ENCODE results near the gene SIAH3.
"Not testable (repeated sequence)": the region's sequence is repeated elsewhere in the genome, so short reads cannot be mapped to it uniquely, and the experiment has no call there.

The SIAH3 gene

DNA sequence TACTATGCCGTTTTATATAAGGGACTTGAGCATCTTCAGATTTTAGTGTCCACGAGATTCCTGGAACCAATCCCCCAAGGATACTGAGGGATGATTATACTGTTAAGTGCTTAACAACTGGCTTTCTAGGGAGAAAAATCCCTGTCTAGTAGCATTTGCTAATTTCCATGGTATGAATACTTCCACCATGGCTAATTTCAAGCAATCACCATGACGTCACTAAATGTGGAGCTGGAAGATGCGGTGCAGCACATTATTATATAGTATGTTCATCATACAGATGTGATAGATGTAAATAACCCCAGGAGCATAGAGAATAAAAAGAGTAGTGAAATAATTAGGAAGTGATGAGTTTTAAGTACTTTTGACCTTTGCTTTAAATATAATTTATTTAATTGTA is 72.7 kb downstream of the SIAH3 start:
- no peak for DNase-seq

DNA sequence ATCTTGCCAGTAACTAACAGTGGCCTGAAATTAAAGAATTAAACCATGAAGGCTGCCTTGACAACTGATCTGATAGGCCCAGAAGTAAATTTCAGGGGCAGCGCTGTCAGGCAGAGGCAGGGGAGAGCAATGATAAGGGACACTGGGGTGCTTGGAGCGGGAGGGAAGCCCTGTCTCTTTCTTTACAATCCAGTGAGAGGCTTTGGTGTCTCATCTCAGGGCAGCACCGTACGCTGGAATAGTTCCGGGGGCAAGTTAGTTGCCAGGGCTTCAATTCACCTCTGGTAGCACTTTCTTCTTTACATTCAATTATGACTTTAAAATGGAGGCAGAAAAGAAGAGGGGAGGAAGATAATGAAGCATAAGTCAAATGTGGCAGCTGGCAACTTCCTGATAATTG is 74.8 kb downstream of the SIAH3 start:
- DNase-seq = no peak

DNA sequence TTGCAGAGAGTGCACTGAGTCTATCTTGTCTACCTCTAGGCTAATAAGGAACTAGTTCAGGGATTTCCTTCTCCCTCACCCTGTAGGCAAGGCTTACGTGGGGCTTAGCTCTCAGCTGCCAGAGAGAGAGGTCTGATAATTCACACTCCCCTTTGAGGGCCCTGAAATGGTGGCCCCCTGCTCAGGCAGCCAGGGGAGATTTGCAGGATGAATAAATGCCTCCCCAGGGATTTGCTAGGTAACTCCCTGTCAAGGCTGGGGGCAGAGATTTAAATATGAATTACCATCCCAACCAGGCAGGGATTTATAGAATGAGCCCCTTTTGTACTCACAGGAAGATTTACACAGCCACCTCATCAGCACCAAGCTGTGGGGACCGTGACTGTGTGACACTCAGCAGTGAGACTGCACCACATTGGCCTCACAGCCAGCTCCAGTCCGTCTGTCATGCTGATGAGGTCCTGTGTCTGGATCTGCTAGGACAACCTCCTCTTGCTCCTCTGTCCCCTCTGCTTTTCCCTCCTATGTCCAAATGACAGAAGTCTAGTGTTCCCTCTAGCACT is 76.1 kb downstream of the SIAH3 start:
- DNase-seq = no peak

DNA sequence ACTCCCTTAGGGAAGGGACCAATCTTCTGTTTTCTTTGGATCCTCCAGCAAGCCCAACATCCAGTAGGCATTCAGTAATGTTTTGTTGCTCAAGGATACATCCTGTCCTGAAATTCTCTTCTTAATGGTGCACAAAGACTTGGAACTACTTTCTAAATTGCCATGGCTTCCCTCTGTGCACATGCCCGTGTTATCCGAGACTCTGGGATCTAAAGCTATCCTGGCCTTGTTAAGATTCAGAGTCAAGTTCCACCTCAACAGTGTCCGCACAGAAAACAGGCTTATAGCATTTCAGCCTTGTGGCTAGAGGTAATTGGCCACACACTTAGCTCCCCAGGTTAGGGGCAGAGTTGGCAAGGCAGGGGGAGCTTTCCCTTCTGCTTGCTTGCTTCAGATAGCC is 77.6 kb downstream of the SIAH3 start:
- DNase-seq = no peak

DNA sequence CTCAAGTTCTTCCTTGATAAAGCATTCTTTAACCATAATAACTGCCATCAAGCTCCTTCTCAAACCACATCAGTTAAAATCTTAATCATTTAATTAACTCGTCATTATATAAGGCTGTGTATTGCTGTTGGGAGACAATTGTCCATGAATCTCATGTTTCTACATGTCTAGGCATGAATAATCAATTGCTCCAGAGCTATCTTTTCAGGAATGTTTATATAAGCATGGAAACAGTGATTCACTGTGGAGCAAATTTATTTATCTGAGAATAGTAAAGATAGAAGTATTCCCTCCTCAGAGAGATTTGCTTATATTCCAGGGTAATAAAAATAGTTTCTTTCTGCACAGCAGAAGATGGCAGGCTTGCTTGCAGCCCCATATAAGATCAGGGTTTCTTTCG is 78.3 kb downstream of the SIAH3 start:
- DNase-seq = no peak

DNA sequence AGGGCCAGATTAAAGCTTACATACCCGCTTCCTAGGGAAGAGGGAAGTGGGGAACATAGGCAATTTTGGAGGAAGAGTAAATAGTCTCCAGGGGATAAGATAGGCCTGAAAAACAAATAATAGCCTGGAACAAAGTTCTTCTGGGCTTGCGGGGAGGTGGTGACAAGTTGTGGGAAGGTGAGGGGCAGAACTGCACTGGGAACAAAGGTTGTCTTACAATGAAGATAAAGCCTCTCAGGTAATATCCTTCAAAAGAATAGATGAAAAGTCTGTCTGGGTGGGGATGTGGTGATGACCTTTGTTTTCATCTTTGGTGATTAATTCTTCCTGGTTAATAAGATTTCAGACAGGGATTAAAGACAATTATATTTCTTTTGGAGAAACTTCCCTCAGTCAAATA is 80.7 kb downstream of the SIAH3 start:
- no peak for DNase-seq

DNA sequence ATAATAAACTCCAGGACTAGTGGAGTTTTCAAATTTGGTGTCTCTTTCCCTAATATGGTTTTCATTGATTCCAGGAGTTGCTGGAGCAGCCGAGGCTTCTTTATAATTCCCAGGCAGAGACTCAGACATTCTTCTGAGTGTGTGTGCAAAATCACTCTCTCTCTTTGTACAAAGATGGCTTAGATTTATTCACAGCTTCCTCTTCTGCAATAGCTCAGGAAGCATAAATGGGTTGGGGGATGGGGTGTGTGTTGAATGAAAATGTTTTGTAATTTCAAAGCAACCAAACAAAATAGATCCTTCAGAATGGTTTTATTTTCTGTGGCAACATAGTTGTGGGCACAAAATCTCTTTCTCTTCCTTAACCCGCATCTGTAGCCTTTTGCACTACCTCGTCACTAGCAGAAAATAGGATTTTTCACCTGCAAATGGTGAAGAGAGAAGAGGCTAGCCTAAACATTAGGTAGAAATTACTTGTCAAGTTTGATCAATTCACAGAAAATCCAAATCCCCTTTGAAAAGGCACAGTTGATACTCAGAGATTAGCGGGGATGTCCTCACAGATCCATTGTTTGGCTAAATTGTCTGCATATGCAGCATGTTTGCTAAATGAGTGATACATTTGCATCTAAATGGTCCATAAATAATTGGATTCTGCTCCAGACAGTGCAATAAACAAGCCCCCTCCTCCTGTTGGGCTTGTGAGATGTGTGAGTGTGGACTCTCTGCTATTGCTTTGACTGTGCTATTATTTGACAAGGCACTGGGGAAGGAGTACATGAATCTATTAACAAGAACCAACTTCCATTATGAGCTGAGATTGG is 82.7 kb downstream of the SIAH3 start:
- DNase-seq = no peak

DNA sequence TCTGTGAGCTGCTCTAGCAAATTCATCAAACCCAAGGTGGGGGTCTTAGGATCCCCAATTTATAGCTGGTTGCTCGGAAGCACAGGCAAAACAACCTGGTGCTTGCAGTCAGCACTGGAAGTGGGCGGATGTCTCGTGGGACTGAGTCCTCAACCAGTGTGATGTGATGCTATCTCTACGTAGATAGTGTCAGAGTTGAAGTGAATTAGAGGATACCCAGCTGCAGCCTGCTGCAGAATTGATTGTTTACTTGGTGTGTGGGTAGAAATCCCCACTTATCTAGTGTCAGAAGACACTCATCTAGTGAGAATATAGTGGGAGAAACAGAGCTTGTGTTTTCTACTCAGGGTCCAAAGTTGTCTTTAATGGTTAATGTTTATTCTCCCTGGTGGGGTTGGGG is 86.1 kb downstream of the SIAH3 start:
- no peak for DNase-seq

DNA sequence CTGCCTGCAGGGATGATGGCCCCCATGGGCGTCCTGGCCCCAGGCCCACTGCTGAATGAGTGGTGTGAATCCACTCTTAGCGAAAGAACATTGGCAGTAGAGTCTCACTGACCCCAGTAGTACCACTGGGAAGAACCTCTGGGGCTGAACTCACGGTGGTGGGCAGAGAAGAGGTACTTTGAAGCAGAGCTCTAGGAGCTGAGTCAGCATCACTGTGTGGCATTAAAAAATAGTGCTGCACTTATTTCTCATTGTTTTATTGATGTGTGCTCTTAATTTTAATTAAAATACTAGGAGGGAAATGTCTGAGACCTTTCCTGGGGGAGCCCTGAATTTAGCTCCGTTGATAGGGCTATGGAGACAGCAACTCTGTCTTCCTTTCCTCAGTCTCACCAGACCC is 88.1 kb downstream of the SIAH3 start:
- DNase-seq = no peak

DNA sequence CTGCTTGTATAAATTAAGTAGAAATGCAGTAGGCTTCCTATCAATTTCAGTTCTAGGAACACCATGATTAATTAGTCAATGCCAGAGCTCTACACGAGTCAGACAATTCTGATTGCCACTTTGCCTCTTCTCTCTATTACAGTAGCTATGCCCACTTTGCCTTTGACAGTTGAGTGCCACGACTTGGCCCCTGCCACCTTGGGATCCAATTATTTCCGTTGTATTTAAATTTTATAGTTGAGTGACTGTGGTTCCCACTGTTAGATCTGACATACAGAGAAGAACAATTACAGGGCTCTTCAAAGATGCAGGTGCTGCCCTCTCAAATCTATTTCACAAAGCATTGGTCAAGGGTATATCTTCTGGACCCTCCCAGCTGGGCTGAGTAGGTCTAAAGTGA is 94.0 kb downstream of the SIAH3 start:
- not testable (repeated sequence) for DNase-seq

DNA sequence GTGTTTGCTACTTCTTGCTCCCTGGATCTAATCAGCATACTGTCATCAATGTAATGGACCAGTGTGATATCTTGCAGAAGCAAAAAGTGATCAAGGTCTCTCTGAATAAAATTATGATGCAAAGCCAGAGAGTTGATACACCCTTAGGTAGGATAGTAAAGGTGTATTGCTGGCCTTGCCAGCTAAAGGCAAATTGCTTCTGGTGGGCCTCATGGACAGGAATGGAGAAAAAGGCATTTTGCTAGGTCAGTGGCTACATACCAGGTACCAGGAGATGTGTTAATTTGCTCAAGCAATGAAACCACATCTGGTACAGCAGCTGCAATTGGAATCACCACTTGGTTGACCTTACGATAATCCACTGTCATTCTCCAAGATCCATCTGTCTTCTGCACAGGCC is 95.1 kb downstream of the SIAH3 start:
- DNase-seq = not testable (repeated sequence)

DNA sequence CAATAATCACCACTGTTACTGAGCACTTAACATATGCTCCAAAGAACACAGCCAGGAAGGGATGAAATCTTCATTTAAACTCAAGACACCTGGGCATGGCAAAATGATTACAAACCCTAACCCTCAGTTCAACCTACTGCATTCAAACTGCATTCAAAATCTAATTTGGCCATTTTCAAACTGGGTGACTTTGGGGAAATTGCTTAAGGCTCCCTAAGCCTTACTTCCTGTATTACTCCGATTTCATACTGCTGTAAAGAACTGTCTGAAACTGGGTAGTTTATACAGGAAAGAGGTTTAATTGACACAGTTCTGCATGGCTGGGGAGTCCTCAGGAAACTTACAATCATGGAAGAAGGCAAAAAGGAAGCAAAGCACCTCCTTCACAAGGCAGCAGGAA is 99.0 kb downstream of the SIAH3 start:
- no peak for DNase-seq

DNA sequence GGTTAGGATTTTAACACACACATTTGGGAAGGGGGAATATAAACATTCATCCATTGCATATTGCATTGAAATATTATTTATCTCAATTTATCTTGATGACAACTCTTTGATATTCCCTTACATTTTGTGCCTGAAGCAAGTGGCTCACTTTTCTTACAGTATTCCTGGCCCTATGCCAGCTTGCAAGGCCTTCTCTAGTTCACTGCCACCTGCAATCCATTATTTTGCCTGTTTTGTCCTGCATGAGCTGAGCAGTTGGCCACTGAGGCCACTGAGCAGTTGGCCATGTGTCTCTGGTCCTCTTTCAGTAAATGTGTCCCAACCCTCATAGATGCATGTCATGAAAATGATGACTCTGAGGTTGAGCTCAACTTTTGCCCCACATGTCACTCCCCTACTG is 99.7 kb downstream of the SIAH3 start:
- no peak for DNase-seq

DNA sequence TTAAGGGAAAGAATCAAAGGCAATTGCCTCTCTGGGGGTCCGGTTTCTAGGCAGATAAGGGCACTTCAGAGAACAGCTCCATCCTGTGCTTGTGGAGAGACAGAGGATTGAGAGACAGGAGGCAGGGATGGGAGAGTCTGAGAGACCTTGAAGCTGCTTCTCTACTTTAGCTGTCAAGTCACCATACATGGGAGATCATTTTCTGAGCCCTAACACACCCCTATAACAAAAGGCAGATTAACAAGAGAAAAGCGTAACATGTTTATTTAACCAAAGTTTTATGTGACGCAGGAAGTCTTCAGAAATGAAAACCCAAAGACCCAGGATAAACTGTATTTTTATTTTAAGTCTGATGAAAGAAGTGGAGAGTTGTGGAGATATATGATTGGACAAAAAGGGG is 101.0 kb downstream of the SIAH3 start:
- DNase-seq = no peak

DNA sequence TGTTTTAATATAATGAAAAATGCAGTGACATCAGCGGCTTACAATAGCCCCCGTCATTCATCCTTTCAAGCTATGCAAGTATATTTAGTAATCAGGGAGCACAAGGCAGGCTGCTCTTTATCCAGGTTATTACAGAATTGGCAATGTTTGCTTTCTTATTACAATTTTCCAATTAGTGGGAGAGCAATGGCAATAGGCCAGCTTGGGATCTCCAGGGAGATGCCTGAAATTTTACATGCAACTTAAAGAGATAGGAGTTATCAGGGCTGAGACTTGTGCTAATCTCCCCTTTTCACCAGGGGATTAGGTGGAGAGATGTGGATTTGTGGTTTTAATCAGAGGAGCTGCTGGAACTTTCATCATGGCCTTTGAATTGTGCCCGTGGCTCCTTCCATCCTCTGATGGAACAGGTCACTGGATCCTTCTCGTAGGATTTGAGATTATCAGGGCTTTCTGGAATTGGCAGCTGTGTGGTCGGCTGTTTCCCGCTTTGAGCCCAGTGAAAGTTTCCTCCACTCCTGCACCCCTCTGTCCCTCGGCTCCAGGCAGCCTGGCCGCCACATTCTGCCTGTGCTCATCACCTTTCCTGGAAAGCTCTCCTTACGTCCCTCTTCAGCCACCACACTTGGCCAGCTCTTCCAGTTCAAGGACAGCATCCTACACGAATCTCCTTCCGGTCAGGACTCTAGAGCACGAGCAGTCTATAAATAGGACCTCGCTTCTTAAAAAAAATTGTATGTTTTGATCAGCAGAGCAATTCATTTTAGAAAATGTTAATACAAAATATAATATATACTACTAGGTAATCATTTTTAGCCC is 102.4 kb downstream of the SIAH3 start:
- no peak for DNase-seq

DNA sequence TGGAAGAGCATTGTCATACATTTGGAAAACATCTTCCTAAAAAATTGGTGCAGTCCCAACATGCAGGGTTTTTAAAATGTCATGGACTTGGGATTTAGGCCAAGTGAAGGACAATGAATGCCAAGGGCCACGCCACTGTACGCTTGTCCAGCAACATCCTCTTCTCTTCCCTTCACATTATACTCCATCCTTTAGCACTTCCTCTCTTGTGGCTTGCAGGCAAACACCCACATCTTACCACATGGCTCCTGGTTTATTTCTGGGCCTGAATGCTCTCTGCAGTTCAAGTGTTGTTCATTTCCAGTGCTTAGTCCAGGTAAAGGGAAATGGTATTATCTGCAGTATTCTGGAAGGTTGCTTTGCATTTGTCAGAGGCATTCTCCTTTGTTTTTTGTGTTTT is 104.5 kb downstream of the SIAH3 start:
- peak; percentile 2 for DNase-seq

DNA sequence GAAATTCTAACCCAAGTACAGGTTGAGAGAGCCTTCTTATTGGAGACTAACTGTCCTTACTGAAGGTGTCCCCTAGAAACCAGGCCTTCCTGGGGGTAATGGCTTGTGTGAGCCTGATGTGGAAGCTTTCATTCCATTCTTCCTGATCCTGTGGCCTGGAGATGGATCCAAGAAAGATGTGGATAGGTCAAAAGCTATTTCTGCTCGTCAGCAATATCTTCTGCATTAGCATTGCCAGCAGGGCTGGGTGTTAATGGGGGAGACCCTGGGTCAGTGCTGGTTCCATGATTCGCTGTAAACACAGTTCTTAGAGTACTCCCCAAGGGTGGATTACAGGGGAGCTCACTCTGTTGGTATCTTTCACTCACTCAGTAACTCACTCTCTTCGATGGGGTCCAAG is 106.6 kb downstream of the SIAH3 start:
- DNase-seq = no peak

DNA sequence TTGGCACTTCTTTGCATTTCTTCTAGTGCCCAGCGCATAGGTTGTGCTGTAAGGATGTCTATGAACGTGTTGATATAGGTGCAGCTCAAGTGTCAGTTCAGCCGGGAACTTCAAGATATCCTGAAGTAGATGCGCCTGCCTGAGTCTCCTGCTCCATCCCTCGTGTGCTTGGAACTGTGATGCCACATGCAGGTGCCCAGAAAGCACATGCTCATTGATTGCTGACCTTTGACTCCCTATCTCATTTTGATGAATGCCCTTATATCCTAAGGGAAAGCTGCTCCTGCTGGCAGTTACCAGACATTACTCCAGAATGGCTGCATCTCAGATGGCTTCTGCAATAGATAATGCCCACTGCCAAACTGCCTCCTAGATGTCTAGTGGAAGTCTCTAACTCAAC is 108.6 kb downstream of the SIAH3 start:
- no peak for DNase-seq

DNA sequence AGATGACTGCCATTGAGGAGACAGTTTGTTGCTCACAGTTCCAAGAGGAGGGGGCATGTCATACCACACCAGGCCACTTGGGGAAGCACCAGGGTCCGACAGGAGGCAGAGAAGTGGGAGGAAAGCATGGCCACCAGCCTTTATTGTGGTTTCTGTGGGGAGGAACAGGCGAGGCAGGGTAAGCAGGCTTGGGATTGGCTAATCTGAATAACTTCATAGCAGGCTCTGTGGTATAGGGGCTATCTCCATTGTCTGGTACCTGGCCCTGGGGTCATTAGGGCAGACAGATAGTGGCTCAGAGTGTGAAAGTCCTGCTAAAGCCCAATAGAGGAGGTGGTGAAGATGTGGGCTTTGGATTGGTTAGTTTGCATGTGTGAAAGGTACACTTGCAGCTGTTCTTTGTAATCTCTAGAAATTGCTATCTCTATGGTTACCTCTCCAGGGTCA is 114.0 kb downstream of the SIAH3 start:
- DNase-seq = no peak

DNA sequence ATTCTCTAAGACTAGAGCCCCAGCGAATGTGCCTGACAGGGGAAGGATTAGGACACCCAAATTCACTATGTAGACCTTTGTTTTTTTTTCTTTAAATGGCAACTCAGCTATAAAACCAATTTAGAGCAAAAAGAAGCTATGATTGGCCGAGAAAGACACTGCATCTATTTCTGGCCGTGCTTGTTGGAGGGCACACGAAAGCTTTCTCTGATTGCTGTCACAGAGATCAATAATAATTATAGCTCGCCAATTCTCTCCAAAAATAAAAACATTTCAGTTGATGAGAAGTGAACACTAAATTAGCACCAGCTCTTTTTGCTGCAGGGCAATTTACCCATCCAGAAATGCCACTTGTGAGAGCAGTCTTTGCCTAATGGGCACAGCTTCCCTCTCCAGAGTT is 118.2 kb downstream of the SIAH3 start:
- DNase-seq = no peak

DNA sequence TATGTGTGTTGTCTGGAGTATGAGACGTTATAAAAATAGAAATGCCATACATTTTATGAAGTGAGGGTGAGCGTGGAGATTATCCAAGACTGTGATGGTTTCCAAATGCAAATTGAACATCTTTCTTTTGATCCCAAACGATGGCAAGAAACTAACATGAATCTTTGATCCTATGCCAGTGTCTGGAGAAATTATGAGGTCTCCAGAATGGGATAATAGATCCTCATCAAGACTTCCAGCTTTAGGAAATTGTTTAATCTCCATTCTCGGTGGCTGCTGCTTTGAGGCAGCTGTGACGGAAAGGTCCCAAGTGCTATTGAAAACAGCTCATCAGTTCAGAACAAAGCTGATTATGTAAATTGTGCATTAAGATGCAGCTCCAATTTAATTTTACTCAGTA is 118.6 kb downstream of the SIAH3 start:
- DNase-seq = no peak

DNA sequence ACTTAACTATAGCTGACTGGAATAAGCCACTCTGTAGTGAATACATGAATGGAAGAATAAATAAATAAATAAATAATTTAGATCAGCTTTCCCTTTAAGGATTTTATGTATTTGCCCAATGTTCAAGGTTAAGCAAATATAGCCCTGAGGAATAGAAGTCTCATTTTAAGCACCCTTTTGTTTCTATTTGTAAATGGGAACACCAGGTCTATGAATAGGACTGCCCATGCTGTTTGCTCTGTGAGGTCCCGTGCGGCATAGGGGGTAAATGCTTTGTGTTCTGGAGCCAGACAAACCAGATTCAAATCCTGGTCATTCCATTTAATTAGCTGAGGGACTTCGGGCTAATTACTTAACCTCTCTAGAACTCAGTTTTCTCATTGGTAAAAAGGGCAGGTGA is 120.1 kb downstream of the SIAH3 start:
- no peak for DNase-seq

DNA sequence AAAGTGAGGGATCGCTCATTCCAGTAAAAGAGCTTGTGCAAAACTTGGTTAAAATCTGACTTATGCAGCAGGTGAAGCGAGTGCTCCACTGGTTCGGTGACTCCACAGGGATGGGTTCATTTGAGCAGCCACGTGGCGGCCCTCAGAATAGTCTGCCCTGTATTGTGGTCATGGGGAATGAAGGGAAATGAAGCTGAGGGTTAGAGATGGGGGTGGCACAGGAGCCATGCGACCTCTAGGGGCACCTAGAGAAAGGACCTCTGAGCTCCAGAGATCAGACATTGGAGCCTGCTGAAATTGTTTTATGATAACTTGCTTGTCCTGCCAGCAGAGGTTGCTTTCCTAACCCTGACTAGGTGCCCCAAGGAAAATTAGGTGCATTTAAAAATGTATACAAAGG is 122.8 kb downstream of the SIAH3 start:
- DNase-seq = no peak
